GM12864 (cell line): Measurements from ENCODE around the gene SLC46A1.

Experiments
- DNase-seq: peaks from one replicate; pipeline ENCODE4 v3.0.0-alpha.2; 2011; ENCODE audit warnings: low read depth
- H3K4me3 ChIP-seq: 2 replicates; pipeline ENCODE4 v1.5.1; 2011; ENCODE audit warnings: mild to moderate bottlenecking, low read depth, low read length, control low read depth
- TF ChIP-seq, protein P1 (sequence below): IDR thresholded peaks from 2 replicates; pipeline ENCODE4 v1.5.1; 2011; ENCODE audit warnings: low read depth, mild to moderate bottlenecking, moderate library complexity, low read length, control low read depth, inconsistent platforms; ENCODE audit errors: missing control alignments

SLC46A1 gene

DNA sequence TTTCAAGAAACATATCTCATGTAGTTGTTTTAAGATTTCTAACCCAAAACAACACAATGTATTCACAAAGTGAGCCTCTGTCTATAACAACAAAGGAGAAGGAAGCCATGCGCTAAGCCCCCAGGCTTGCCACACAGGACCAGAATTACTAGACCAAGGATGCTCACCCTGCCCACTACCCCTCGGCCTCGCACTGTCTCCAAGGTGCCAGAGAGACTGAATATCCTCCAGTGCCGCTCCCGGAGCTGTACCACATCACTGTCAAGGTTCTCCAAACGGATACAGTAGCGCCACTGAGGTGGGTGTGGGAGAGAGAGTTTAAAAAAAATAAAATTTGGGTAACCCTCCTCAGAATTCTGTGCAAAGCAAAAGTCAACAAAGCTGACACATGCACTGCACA lies 55.7 kb downstream of the SLC46A1 start:
- TF ChIP-seq, protein P1, sequence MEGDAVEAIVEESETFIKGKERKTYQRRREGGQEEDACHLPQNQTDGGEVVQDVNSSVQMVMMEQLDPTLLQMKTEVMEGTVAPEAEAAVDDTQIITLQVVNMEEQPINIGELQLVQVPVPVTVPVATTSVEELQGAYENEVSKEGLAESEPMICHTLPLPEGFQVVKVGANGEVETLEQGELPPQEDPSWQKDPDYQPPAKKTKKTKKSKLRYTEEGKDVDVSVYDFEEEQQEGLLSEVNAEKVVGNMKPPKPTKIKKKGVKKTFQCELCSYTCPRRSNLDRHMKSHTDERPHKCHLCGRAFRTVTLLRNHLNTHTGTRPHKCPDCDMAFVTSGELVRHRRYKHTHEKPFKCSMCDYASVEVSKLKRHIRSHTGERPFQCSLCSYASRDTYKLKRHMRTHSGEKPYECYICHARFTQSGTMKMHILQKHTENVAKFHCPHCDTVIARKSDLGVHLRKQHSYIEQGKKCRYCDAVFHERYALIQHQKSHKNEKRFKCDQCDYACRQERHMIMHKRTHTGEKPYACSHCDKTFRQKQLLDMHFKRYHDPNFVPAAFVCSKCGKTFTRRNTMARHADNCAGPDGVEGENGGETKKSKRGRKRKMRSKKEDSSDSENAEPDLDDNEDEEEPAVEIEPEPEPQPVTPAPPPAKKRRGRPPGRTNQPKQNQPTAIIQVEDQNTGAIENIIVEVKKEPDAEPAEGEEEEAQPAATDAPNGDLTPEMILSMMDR = no peak
- DNase-seq = no peak
- H3K4me3 ChIP-seq = no peak overlapping the region

DNA sequence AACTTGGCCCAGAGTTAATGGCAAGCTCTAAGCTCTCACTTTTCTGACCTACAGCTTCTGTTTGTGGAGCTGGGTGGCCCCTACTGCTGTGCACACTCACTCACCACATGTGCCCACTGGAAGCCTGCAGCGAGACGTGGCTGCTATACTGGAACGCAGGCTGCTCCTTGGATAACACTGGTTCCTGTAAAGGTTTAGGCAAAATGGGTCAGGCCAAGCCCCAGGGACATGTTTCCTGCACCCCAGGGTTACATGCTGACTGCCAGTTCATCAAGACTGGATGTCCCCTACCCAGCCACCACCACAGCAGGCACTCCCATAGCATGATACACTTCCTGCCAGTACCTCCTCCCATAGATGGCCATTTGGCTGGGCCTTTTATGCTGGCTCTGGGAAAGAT lies 57.0 kb downstream of the SLC46A1 start:
- no peak for DNase-seq
- TF ChIP-seq, protein P1 = no peak
- no peak overlapping the region for H3K4me3 ChIP-seq

DNA sequence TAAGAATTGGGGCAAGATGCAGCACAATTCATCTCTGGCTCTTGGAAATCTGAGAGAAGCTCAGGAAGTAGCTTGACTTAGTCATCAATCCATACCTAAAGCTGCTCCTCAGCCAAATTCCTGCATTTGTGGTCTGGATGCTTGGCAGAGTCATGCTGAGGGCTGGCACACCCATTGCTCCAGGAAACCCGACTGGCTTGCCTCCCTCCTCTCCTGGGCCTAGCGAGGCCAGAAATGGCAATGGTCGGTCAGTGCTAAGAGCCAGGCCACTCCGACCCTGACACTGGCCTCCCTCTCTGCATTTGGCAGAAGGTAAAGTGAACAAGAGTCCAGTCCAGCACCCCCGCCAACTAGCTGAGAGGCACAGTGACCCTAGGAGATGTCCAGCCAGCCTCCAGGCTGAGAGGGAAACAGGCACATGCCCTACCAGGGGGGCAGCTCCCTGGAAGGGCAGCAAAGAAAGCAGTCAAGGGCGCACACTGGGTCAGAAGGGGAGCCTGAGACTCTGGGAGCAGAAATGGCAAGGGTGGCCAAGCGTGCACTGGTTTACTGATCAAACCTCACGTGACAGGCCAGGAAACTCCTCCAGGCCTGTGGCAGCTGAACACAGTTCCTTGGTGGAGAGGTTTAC lies 58.6 kb downstream of the SLC46A1 start:
- no peak for DNase-seq

DNA sequence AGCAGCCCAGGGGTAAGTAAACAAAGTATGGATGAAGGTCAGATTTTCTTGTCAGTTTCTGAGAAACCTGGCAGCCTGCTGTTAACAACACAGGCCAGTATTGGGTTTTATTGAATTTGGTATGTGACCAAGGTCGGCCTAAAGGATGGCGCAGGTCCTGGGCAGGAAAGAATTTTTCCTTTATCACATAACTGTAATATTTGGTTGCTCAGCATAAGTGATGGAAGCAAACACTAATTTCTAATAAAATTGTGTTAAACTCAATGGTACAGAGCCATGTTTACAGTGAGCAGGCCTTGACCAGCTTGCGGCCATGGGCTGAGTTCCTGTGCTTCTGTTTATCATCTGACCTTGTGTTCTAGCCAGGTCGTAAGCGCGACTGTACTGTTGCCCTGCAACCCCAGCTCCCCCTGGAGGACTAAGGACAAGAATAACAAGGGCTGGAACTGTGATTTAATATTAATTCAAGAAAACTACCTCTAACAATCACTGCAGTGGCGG lies 59.2 kb downstream of the SLC46A1 start:
- TF ChIP-seq, protein P1 = no peak
- no peak for DNase-seq
- H3K4me3 ChIP-seq = no peak overlapping the region

More for the DNA sequence above, 58.6 kb downstream of the SLC46A1 start:
- H3K4me3 ChIP-seq = no peak overlapping the region
- TF ChIP-seq, protein P1 = no peak

DNA sequence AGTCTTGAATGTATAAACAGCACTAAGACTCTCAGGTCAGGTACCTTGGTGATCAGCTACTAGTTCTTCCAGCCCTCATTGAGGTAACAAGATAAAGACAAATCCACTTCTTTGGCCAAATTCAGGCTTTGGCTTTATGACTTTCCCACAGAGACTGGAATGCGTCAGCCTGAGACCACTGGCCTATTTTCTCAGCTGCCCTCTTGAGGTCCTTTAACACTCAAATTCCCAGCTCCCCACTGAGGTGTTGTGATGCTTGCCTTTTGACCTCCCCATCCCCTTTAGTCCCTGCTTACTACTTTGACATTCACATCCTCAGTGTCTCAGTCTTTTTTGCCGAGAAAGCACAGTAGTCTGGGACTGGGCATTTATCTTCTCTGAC lies 59.8 kb downstream of the SLC46A1 start:
- DNase-seq = no peak
- TF ChIP-seq, protein P1 = no peak
- no peak overlapping the region for H3K4me3 ChIP-seq

DNA sequence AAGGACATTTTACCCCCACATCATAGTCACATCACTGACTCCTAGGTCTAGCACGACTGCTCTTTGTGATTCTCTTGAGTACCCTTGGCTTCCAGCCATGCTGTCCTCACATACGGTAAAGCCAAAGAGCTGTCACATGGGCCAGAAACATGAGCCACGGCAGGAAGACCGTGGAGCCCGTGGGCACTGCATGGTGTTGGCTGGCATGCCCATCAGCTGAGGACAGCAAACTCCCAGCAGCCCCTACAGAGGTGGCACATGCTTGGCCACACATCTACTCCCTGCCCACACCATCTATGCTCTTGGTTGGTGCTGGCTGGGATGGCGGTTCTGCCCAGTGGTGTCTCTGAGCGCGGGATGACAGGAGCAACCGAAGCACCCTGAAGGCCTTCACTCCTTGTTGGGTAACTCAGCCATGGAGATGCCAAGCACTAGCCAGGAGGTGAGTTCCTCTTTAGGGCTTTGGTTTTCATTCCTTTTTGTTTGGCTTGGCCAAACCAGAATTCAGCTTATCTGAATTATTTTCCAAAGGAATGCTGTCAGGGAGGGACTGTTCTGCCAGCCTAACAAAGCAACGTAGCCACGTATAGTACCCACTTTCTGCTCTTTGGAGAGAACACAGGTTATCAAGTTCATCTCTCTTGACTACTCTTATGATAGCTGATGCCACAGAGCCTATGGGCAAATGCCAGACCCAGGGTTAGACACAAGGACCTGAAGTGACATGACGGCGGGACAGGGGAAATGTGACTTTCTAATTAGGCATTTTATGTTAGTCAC lies 60.4 kb downstream of the SLC46A1 start:
- H3K4me3 ChIP-seq = no peak overlapping the region
- TF ChIP-seq, protein P1 = no peak
- DNase-seq = no peak
